ENCODE measurements around the gene SMAD3.
A peak's percentile ranks its signal among the peaks of the same experiment; 100 is the strongest.

SMAD3 gene

DNA sequence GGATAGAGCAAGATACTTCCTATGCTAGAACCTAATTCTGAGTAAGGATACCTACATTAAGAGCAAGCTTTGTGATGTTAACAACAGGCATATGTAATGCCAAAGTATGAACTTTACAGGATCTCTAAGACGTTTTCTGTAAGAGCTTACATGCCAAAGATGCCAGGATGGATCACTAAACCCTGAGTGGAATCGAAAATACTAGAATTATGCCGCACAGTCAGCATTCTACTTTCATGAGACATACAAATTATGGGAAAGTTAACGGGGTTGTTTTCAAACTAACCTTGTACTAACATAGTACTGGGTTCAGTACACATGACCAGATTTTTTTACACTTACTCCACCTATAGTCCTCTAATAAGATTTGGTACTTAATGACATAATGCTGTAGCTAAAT is 134.0 kb downstream of the SMAD3 start:
- Mint-ChIP-seq H3K27me3 (no peaks in the 10 kb centered on the region), H3K9me3 (ENCODE audit: low read depth) (no peaks in the 10 kb centered on the region), H3K4me3 (no peak overlapping the region), H3K36me3 (peaks cover 24% of the 10 kb centered on the region), H3K4me1 (ENCODE audit: low read depth) (peaks cover 1% of the 10 kb centered on the region), H3K27ac (no peak overlapping the region)

DNA sequence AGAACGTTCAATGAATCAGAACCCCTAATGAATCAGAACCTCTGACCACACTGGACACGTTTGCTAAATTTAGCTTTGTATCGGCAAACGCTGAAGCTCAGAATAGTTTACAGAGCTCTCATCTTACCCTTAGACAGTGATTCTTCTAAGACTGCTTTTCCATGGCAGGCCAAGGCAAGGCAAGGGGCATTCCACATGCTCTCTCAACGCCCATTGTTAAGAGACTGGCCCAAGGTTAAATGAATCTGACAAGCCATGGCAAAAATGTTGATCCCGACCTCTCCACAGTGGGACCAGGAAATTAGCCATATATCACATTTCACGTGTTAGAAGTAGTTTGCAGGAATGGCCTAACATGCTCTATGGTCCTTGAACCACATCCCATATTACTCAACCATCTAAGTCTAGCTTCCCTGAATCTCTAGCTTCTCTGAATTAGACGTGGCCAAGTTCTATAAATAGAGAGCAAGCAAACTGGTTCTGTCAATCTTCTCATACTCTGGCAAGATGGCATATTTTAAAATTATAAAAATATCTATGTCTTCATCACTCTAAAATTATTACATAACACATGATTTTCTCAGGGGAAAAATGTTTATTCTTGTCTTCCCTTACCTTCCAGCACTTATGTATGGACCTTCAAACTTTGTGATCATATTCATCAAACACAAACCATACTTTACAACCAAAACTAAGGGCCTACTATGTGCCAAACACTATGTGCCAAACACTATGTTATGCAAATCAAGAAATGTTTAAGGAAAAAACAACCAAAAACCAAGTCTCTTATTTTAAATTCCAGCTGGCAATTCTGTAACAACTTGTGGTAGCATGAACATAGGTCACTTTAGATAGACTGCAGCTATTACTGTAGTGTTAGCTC is 134.7 kb downstream of the SMAD3 start:
- Mint-ChIP-seq H3K27me3 (no peaks in the 10 kb centered on the region), H3K9me3 (ENCODE audit: low read depth) (no peaks in the 10 kb centered on the region), H3K4me3 (no peak overlapping the region), H3K27ac (peak overlapping the region; percentile 50), H3K4me1 (ENCODE audit: low read depth) (peaks cover 1% of the 10 kb centered on the region), H3K36me3 (peaks cover 24% of the 10 kb centered on the region)

DNA sequence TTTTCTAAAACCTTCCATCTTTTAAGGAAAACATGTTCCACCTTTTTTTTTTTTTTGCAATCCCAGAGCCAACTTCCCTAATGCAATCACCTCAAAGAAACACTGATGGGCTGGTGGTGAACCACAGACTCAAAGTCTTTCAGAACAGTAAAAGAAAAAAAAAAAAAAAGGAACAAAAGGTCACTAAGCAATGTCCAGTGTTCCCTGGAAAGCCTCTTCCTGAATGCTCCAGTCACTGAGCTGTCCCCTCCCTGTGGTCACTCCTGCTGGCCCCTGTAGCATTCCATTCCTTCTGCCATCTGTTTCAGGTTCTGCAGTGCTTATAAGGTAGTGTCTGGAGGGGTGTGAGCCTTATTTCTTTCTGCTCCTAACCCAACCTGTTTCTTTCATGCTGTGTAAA is 135.7 kb downstream of the SMAD3 start:
- no peaks in the 10 kb centered on the region for H3K9me3 Mint-ChIP-seq (ENCODE audit: low read depth)
- H3K36me3 Mint-ChIP-seq = peaks cover 31% of the 10 kb centered on the region
- no peak overlapping the region for H3K4me3 Mint-ChIP-seq
- H3K4me1 Mint-ChIP-seq (ENCODE audit: low read depth) = peaks cover 1% of the 10 kb centered on the region
- H3K27ac Mint-ChIP-seq = no peak overlapping the region
- no peaks in the 10 kb centered on the region for H3K27me3 Mint-ChIP-seq

DNA sequence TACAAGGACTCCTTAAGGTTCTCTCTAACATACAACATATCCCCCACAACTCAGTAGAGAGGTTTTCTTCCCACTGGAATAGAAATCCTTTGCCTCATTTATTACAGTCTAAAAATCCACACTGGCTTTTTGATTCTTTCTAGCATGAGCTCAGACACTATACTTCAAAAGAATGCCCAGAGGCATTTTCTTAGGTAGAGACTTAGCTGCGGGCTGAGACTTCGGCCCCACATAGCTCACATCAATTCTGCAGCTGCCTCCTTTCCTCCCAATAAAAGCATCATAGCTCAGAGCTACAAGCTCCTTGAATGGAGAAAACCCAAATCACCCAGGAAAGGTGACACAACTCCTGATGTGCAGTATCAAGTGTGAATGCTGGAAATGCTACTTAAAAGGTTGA is 136.7 kb downstream of the SMAD3 start:
- H3K4me1 Mint-ChIP-seq (ENCODE audit: low read depth) = peaks cover 1% of the 10 kb centered on the region
- H3K36me3 Mint-ChIP-seq = peaks cover 25% of the 10 kb centered on the region
- H3K27me3 Mint-ChIP-seq = no peaks in the 10 kb centered on the region
- no peak overlapping the region for H3K27ac Mint-ChIP-seq
- H3K9me3 Mint-ChIP-seq (ENCODE audit: low read depth) = no peaks in the 10 kb centered on the region
- H3K4me3 Mint-ChIP-seq = no peak overlapping the region

DNA sequence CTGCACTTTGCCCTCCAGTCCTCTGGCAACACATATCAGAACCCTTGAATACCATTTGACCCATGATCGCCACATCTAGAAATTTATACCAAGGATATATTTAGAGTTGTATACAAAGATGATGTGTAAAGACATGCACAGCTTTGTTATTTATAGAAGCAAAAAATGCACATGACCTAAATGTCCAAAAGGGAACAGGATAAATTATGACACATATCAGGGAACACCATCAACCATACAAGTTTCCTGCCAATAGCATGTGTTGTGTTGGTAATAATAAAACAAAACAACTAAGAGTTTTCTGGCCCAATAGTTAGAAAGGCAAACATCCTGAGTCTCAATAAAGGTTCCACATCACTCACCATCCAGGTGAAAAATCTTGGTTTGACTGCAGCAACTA is 137.6 kb downstream of the SMAD3 start:
- no peaks in the 10 kb centered on the region for H3K27me3 Mint-ChIP-seq
- no peak overlapping the region for H3K4me3 Mint-ChIP-seq
- H3K27ac Mint-ChIP-seq = no peak overlapping the region
- H3K36me3 Mint-ChIP-seq = peaks cover 22% of the 10 kb centered on the region
- no peaks in the 10 kb centered on the region for H3K9me3 Mint-ChIP-seq (ENCODE audit: low read depth)
- peaks cover 1% of the 10 kb centered on the region for H3K4me1 Mint-ChIP-seq (ENCODE audit: low read depth)

DNA sequence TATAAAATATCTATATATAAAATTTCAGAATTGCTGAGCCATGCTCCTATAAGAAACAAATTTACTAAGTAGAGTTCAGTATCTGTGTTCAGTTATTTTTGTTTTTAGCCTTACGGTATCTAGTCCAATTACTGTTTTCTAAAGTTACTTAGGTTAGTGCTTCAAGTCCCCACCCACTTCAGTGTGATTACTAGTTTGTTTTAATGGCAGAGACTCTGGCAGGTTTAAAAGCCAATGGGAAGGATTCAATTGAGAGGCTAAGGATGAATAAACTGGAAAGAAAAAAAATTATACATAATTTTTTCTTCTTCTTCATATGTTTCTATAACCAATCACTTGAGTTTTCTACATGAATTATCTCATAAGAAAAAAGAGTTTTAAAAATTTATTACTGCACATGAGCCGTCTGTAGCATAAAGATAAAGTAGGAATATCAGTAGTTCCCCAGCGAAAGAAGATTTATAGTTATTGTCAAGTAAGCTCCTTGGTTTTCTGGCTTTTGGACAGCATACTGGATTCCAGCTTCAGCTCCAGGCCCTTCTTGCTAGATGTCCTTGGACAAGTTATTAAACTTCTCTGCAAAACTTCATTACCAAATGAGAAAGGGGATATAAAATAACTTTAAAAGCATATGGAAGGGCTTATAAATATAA is 142.3 kb downstream of the SMAD3 start:
- no peak overlapping the region for H3K4me3 Mint-ChIP-seq
- peaks cover 26% of the 10 kb centered on the region for H3K36me3 Mint-ChIP-seq
- no peaks in the 10 kb centered on the region for H3K27me3 Mint-ChIP-seq
- no peak overlapping the region for H3K27ac Mint-ChIP-seq
- no peaks in the 10 kb centered on the region for H3K9me3 Mint-ChIP-seq (ENCODE audit: low read depth)
- H3K4me1 Mint-ChIP-seq (ENCODE audit: low read depth) = no peaks in the 10 kb centered on the region

DNA sequence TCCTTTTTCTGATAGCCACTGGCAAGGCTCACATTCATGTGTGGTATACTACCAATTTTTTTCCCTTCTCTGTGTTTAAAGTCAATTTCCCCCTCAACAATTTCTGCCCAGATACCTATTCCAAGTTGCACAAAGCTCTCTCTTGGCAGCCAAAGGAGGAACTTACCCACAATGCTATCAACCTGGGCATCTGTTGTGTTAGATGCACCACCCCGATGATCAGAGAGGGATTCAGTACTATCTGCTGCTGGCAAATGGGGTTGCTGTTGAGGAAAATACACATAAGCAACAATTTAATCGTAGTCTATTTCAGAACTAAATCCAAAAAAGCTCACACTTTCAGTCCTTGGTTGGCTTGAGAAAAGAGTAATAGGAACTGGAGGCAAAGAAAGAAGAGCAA is 143.0 kb downstream of the SMAD3 start:
- Mint-ChIP-seq H3K27me3 (no peaks in the 10 kb centered on the region), H3K27ac (no peak overlapping the region), H3K36me3 (peaks cover 23% of the 10 kb centered on the region), H3K9me3 (ENCODE audit: low read depth) (no peaks in the 10 kb centered on the region), H3K4me1 (ENCODE audit: low read depth) (no peaks in the 10 kb centered on the region), H3K4me3 (no peak overlapping the region)

DNA sequence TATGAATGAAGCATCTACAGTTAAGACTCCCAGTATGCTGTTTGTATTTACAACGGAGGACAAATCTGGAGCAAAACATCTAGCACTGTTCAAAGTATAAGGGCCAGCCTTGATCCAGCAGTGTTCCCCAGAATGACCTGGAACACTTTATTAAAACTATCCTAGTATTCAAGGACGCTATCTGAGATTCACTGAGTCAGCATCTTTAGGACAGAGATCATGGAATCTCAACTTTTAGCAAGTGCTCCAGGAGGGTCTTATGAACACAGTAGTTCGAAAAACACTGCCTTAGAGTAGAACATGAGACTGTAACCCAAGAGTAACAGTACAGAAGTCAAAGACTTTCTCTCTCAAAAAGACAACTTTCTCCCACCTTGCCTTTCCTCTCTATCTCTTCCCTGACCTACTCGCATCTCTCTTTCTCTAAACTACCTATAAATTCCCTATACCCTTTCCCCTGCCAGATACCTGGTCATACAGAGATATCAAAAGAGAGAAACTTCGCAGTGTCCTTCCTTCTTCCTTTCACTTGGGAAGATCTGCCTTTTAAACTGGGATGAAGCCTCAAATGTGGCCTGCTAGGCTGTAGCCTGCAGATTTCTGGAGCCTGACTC is 145.3 kb downstream of the SMAD3 start:
- no peaks in the 10 kb centered on the region for H3K4me1 Mint-ChIP-seq (ENCODE audit: low read depth)
- no peak overlapping the region for H3K4me3 Mint-ChIP-seq
- H3K27ac Mint-ChIP-seq = no peak overlapping the region
- peaks cover 14% of the 10 kb centered on the region for H3K36me3 Mint-ChIP-seq
- H3K27me3 Mint-ChIP-seq = no peaks in the 10 kb centered on the region
- no peaks in the 10 kb centered on the region for H3K9me3 Mint-ChIP-seq (ENCODE audit: low read depth)

DNA sequence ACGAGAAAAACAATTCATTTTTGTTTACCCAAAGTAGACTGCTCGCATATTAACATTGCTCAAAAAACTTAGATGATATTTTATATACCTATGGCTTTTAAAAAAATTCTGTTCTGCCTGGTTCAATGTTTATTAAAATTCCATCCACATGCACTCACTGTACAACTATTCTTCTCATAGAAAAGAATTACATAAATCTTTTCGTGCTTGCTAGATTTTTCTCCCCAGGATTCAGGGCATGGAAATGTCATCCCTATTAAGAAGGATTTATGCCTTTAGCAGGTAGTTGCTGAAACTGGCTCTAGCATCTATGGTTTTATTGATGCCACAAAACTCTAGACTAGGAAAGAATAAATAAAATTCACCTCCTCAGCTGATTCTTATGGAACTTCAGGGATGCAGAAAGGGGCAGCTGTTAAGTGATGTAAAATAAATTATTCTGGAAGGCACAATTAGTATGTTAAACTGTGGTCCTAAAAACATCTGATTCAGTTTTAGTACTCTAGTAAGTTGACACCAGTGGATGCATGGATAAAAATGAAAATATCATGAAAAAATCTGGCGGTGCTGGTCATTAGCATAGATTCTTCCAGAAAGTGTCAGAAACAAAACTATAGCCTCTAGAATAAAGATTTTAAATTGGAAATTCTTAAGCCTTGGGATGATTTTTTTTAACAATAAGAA is 147.4 kb downstream of the SMAD3 start:
- no peak overlapping the region for H3K4me3 Mint-ChIP-seq
- peaks cover 14% of the 10 kb centered on the region for H3K36me3 Mint-ChIP-seq

DNA sequence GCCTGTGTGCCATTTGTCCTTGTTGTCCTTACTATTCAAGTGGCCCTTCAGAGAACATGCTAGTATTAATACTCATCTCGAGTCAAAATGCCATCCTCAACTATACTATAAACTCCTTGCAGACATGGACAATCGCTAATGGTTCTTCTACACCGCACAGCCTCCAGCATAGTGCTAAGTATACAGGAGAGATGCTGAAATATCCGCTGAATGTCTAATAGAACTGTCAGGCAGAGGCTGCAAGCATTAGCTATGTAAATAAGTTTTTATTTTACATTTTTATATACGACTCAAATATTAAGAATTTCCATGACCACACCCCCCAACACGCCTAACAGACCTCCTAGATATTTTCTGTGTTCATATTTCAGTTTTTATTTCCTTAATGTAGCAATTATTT is 149.7 kb downstream of the SMAD3 start:
- Mint-ChIP-seq H3K4me3 (no peak overlapping the region), H3K27me3 (no peaks in the 10 kb centered on the region), H3K9me3 (ENCODE audit: low read depth) (no peaks in the 10 kb centered on the region), H3K4me1 (ENCODE audit: low read depth) (no peaks in the 10 kb centered on the region), H3K27ac (no peak overlapping the region), H3K36me3 (peaks cover 22% of the 10 kb centered on the region)

More for the DNA sequence above, 147.4 kb downstream of the SMAD3 start:
- Mint-ChIP-seq H3K27me3 (no peaks in the 10 kb centered on the region), H3K27ac (no peak overlapping the region), H3K4me1 (ENCODE audit: low read depth) (no peaks in the 10 kb centered on the region), H3K9me3 (ENCODE audit: low read depth) (no peaks in the 10 kb centered on the region)

DNA sequence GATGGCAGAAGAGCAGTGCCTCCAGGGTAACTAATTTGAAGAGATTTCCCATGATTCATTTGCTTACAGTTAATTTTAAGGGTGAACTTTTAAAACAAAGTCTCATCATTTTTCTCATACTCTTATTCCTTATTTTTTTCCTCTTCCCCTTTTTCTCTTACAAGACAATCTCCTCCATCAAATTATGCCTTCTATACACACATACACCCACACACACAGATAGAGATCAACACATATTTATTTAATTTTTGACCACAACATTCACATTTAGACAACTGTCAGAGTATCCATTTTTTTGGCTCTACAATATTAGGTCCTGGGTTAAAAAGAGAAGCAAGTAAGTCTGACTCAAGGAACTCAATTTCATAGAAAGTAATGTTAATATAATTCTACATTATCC is 151.5 kb downstream of the SMAD3 start:
- Mint-ChIP-seq H3K4me1 (ENCODE audit: low read depth) (no peaks in the 10 kb centered on the region), H3K27me3 (no peaks in the 10 kb centered on the region), H3K36me3 (peaks cover 25% of the 10 kb centered on the region), H3K27ac (no peak overlapping the region), H3K9me3 (ENCODE audit: low read depth) (no peaks in the 10 kb centered on the region), H3K4me3 (no peak overlapping the region)

DNA sequence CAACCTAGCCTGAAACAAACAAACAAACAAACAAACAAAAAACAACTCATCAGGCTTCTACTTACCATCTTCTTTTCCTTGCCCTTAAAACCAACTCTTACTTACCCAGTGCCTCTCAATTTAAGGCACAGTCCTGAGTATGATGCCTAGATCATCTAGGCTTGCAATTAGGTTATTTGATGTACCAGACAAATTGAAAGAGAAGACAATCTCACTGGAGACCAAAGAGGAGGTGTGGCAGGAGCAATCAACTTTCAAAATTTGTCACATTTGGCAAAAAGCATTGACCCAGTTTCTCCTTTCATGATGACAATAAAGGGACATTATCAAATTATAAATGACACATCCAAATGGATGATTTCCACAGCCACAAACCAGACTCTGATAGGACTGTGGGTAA is 153.0 kb downstream of the SMAD3 start:
- no peak overlapping the region for H3K4me3 Mint-ChIP-seq
- H3K27me3 Mint-ChIP-seq = no peaks in the 10 kb centered on the region
- no peaks in the 10 kb centered on the region for H3K4me1 Mint-ChIP-seq (ENCODE audit: low read depth)
- no peak overlapping the region for H3K27ac Mint-ChIP-seq
- H3K9me3 Mint-ChIP-seq (ENCODE audit: low read depth) = no peaks in the 10 kb centered on the region
- H3K36me3 Mint-ChIP-seq = peaks cover 25% of the 10 kb centered on the region

DNA sequence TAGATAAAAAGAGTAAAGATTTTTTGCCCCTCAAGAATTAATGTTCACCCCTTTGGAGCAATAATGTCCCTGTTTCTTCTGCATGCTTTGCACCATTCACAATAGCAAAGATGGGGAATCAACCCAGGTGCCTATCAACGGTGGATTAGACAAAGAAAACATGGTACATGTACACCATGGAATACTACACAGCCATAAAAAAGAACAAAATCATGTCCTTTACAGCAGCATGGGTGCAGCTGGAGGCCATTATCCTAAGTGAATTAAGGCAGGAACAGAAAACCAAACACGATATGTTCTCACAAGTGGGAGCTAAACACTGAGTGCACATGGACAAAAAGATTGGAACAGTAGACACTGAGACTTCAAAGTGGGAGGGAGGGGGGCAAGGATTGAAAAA is 153.9 kb downstream of the SMAD3 start:
- no peaks in the 10 kb centered on the region for H3K9me3 Mint-ChIP-seq (ENCODE audit: low read depth)
- H3K36me3 Mint-ChIP-seq = peaks cover 25% of the 10 kb centered on the region
- H3K4me1 Mint-ChIP-seq (ENCODE audit: low read depth) = no peaks in the 10 kb centered on the region
- no peak overlapping the region for H3K4me3 Mint-ChIP-seq
- H3K27ac Mint-ChIP-seq = no peak overlapping the region
- no peaks in the 10 kb centered on the region for H3K27me3 Mint-ChIP-seq

DNA sequence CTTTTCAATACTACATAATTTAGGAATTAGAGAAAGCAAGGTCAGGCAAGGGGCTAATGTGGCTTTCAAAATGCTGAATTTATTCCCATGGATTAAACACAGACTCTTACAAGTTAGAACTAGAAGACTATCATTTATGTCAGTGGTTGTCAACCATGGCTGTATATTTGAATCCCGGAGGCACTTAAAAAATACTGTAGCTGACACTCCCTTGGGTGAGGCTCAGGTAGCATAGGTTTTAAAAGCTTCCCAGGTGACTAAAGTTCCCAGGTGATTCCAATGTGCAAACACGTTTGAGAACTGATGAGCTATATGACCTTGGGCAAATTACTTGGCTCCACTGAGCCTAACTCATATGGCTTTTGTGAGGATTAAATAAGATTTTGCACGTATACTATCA is 159.5 kb downstream of the SMAD3 start:
- peaks cover 16% of the 10 kb centered on the region for H3K36me3 Mint-ChIP-seq
- peaks cover 8% of the 10 kb centered on the region for H3K4me1 Mint-ChIP-seq (ENCODE audit: low read depth)
- H3K4me3 Mint-ChIP-seq = no peak overlapping the region
- no peaks in the 10 kb centered on the region for H3K27me3 Mint-ChIP-seq
- H3K9me3 Mint-ChIP-seq (ENCODE audit: low read depth) = no peaks in the 10 kb centered on the region
- H3K27ac Mint-ChIP-seq = no peak overlapping the region

DNA sequence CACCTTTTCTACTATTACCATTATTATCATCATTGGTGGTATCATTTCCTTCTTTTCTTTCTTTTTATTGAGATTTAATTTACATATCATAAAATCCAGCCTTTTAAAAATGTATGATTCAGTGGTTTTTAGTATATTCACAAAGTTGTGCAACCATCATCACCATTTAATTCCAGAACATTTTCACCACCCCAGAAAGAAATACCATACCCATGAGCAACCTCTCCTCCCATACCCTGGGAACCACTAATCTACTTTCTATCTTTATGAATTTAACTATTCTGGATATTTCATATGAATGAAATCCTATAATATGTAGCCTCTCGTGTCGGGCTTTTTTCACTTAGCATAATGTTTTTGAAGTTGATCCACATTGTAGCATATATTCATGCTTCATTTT is 159.9 kb downstream of the SMAD3 start:
- Mint-ChIP-seq H3K4me1 (ENCODE audit: low read depth) (peaks cover 8% of the 10 kb centered on the region), H3K27me3 (no peaks in the 10 kb centered on the region), H3K9me3 (ENCODE audit: low read depth) (no peaks in the 10 kb centered on the region), H3K27ac (no peak overlapping the region), H3K4me3 (no peak overlapping the region), H3K36me3 (peaks cover 13% of the 10 kb centered on the region)
